Activated naive CD8-positive, alpha-beta T cell treated with anti-CD3 and anti-CD28 coated beads, Interleukin-2, amount 10 ng/mL, durations not matched to agents 7 days and 5 days (primary cell): Measurements from ENCODE around the gene KLHL25. TPM values are rescaled to one million over a fixed set of nuclear protein-coding genes. Genes with fewer than 3 reads are reported as not detected.
A peak's percentile ranks its signal among the peaks of the same experiment; 100 is the strongest.

Experiments used
- ATAC-seq: fragments of 150-1000 bp; cut with Tn5 transposase; one replicate; pipeline ENCODE4 v1.10.0; 2021; ENCODE audit warnings: low read depth, moderate library complexity
- POLR2A ChIA-PET: fragments of 350-600 bp; sonication (Branson Sonifier 250); formaldehyde crosslinking; loops from one replicate; lab custom pipeline; 2021; ENCODE audit warnings: antibody characterized with exemption; lab: Charles Lee
- DNase-seq: peaks from one replicate; pipeline ENCODE4 v3.0.0; 2021
- H3K27ac Mint-ChIP-seq: one replicate; pipeline ENCODE4 v1.8.0; 2022; ENCODE audit warnings: mild to moderate bottlenecking, mixed read lengths
- H3K27me3 Mint-ChIP-seq: one replicate; pipeline ENCODE4 v1.8.0; 2022; ENCODE audit warnings: mild to moderate bottlenecking, moderate library complexity, mixed read lengths
- H3K36me3 Mint-ChIP-seq: one replicate; pipeline ENCODE4 v1.8.0; 2021; ENCODE audit warnings: mild to moderate bottlenecking, mixed read lengths
- H3K4me1 Mint-ChIP-seq: one replicate; pipeline ENCODE4 v1.8.0; 2021; ENCODE audit warnings: mixed read lengths
- H3K4me3 Mint-ChIP-seq: one replicate; pipeline ENCODE4 v1.8.0; 2022; ENCODE audit warnings: mild to moderate bottlenecking, moderate library complexity, mixed read lengths
- H3K9me3 Mint-ChIP-seq: one replicate; pipeline ENCODE4 v1.8.0; 2021; ENCODE audit warnings: mixed read lengths
- total RNA-seq, 2 experiments: library from RNA; stranded (reverse); gene quantifications; one replicate each; pipeline ENCODE4 v1.2.3, GENCODE V29; 2021

KLHL25 gene
- total RNA-seq, 2 experiments from 2014 or later: 6.9 to 7.1 TPM

GRCh38 chr15:85766001-85766831 is 28.5 kb downstream of the KLHL25 start:
- peaks cover 2% of the 10 kb centered on the region for H3K36me3 Mint-ChIP-seq
- no peak overlapping the region for H3K4me3 Mint-ChIP-seq
- H3K27me3 Mint-ChIP-seq: no peaks in the 10 kb centered on the region
- H3K27ac Mint-ChIP-seq: no peak overlapping the region
- ATAC-seq (no peak), DNase-seq (no peak)
- peaks cover 1% of the 10 kb centered on the region for H3K4me1 Mint-ChIP-seq
- POLR2A ChIA-PET: no interaction called here
- H3K9me3 Mint-ChIP-seq: no peaks in the 10 kb centered on the region

GRCh38 chr15:85764649-85765277 is 30.0 kb downstream of the KLHL25 start:
- DNase-seq (no peak), ATAC-seq (no peak)
- Mint-ChIP-seq H3K27ac (no peak overlapping the region), H3K27me3 (no peaks in the 10 kb centered on the region), H3K36me3 (peaks cover 2% of the 10 kb centered on the region), H3K9me3 (no peaks in the 10 kb centered on the region), H3K4me3 (no peak overlapping the region), H3K4me1 (peaks cover 1% of the 10 kb centered on the region)
- POLR2A ChIA-PET: no interaction called here

DNA sequence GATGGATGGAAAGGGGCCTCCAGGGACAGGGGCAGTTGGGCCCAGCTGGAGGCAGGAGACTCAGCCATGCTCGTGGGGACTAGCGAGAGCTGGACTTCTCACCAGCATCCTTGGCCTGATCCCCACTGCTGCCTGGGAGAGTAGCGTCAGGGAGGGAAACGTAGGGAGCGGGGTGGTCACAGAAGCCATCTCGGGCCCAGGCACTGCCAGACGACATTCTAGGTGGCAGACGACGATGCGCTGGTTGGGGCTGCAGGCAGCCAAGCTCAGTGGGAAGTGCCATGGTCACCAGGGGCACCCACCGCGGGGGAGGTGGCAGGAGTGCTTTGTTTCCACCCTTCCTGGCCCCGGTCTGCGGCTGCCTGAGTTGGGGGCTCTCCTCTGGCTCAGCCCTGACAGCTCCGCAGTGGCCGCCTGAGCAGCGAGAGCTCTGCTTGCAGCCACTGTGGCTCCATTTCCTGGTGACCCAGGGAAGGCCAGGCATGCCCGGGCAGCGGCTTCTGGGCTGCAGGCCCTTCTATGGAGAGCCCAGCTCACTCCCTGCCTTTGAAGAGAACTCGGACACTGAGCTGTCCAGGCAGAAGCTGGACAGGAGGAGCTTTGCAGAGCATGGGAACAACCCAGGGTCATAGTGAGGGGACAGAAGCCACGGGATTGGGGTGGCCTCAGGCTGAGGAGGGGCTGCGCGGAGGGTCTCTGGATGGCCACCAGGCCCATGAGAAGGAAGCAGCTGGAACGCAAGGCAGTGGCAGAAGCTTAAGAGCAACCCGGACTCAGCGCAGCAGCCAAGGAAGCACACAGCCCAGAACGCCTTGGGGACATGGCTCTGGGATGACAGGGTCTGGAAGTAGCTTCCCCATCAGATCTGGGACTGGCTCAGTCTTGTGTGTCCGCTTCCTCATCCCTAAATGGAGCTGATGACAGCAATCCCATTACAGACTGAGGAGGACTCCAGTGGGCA is 30.8 kb downstream of the KLHL25 start:
- no peak overlapping the region for H3K4me3 Mint-ChIP-seq
- peak overlapping the region; percentile 58 for H3K27ac Mint-ChIP-seq
- no peak for ATAC-seq
- no peaks in the 10 kb centered on the region for H3K27me3 Mint-ChIP-seq
- POLR2A ChIA-PET: no interaction called here
- H3K4me1 Mint-ChIP-seq: peaks cover 1% of the 10 kb centered on the region
- peaks cover 2% of the 10 kb centered on the region for H3K36me3 Mint-ChIP-seq
- no peak for DNase-seq
- H3K9me3 Mint-ChIP-seq: no peaks in the 10 kb centered on the region

DNA sequence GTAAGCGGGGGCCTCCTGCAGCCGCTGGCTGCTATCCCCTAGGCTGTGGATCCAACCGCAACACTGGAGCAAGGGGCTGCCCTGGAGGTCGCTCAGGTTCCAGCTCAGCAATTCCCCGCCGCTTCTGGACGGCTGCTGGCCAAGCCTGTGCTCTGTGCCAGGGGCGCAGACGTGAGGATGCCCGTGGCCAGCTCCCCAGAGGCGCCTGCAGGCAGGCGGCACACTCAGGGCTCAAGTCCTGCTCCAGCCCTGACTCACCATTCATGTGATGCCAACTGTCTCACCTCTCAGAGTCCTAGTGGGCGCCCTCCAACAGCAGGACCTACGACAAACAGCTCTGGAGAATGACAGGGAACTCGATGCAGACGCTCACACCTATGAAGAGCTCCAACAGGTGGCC is 31.6 kb downstream of the KLHL25 start:
- Mint-ChIP-seq H3K4me1 (peaks cover 1% of the 10 kb centered on the region), H3K9me3 (no peaks in the 10 kb centered on the region), H3K36me3 (peaks cover 2% of the 10 kb centered on the region), H3K27me3 (no peaks in the 10 kb centered on the region), H3K4me3 (no peak overlapping the region), H3K27ac (peak overlapping the region; percentile 58)
- DNase-seq (no peak), ATAC-seq (no peak)
- POLR2A ChIA-PET: no interaction called here

DNA sequence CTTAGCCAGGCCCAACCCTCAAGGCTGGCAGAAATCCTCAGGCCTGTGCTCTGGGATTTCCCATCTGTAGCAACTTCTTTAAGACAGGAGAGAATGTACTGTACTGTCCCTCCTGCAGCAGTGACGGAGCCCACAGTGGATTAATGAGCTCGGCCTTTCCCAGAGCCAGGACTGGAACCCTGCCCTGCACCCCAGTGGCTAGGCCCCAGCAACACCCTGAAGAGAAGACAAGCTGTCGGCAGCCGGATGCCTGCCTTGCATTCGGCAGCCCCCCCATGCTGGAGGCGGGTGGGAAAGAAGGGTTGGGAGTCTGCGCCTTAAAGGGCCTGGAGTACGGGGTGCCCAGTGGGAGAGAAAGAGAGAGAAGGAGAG is 32.0 kb downstream of the KLHL25 start:
- peaks cover 4% of the 10 kb centered on the region for H3K36me3 Mint-ChIP-seq
- peaks cover 1% of the 10 kb centered on the region for H3K4me1 Mint-ChIP-seq
- no peak for DNase-seq
- POLR2A ChIA-PET: no interaction called here
- no peak overlapping the region for H3K27ac Mint-ChIP-seq
- ATAC-seq: no peak
- no peak overlapping the region for H3K4me3 Mint-ChIP-seq
- no peaks in the 10 kb centered on the region for H3K9me3 Mint-ChIP-seq
- H3K27me3 Mint-ChIP-seq: no peaks in the 10 kb centered on the region

- Mint-ChIP-seq H3K36me3 (peaks cover 4% of the 10 kb centered on the region), H3K4me3 (no peak overlapping the region), H3K9me3 (no peaks in the 10 kb centered on the region), H3K4me1 (peaks cover 1% of the 10 kb centered on the region), H3K27me3 (no peaks in the 10 kb centered on the region), H3K27ac (no peak overlapping the region)
- DNase-seq (no peak), ATAC-seq (no peak)
- POLR2A ChIA-PET: no interaction called here
These were observed 32.5 kb downstream of the KLHL25 start for GRCh38 chr15:85762039-85762755.

DNA sequence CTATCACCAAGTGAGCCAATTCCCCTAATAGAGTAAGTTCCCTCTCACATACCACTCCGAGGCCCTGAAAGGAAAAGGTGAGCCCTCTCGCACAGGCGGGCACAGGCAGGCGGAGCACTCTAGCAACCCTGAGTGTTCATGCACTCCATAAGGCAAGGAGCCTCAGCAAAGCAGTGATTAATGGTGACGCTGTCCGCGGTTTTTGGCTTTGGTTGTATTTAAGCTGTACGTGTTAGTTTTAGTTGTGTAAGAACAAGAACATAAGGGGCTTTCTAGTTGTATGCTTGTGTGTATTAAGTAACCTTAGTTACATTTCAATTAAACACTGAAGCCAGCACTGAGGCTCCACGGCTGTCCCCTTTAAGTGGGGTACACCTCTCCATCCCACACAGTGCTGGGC is 33.1 kb downstream of the KLHL25 start:
- Mint-ChIP-seq H3K9me3 (no peaks in the 10 kb centered on the region), H3K27me3 (no peaks in the 10 kb centered on the region), H3K27ac (no peak overlapping the region), H3K4me1 (peaks cover 1% of the 10 kb centered on the region), H3K36me3 (peaks cover 4% of the 10 kb centered on the region), H3K4me3 (no peak overlapping the region)
- DNase-seq (no peak), ATAC-seq (no peak)
- POLR2A ChIA-PET: no interaction called here

DNA sequence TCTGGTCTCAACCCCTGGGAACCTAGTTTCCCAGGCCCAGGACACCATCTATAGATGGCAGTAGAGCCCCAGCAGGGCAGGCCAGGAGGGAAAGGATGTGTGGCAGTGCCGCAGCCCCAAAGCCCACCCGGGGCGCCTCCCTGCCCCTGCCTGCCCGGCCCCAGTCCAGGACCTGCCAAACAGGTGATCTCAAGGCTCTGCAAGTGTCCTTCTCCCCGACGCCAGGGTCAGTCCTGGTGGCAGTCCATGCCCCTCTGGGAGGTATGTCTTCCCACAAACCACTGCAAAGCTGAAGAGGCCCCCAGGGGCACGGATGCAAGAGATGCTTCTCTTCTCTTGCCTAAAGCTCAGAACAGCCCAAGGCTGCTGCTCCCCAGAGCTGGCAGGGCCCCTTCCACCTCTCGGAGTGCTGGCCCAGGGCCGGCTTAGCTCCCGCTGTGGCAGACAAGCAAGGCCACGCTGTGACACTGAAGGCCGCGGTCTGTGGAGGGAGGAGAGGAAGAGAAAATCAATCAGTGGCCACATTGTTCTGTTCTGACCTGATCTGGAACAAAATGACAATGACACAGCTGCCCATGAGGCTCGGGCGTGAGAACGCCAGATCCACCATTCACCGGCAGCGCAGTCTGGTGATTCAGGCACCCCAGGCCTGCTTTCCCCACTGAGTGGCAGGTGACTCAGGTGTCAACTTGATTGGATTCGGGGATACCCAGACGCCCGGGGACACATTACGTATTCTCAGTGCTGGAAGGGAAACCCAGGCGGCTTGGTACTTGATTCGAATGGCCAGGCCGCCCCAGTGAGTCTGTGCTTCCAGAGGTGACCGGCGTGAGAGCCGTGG is 34.0 kb downstream of the KLHL25 start:
- H3K4me3 Mint-ChIP-seq: no peak overlapping the region
- POLR2A ChIA-PET: no interaction called here
- no peaks in the 10 kb centered on the region for H3K27me3 Mint-ChIP-seq
- ATAC-seq (no peak), DNase-seq (no peak)
- H3K4me1 Mint-ChIP-seq: peaks cover 1% of the 10 kb centered on the region
- no peak overlapping the region for H3K27ac Mint-ChIP-seq
- no peaks in the 10 kb centered on the region for H3K9me3 Mint-ChIP-seq
- peaks cover 4% of the 10 kb centered on the region for H3K36me3 Mint-ChIP-seq

- DNase-seq (no peak), ATAC-seq (no peak)
- POLR2A ChIA-PET: no interaction called here
- Mint-ChIP-seq H3K9me3 (no peaks in the 10 kb centered on the region), H3K27me3 (no peaks in the 10 kb centered on the region), H3K4me3 (no peak overlapping the region), H3K4me1 (peaks cover 1% of the 10 kb centered on the region), H3K27ac (no peak overlapping the region), H3K36me3 (peaks cover 4% of the 10 kb centered on the region)
These were observed 34.7 kb downstream of the KLHL25 start for GRCh38 chr15:85760049-85760448.

DNA sequence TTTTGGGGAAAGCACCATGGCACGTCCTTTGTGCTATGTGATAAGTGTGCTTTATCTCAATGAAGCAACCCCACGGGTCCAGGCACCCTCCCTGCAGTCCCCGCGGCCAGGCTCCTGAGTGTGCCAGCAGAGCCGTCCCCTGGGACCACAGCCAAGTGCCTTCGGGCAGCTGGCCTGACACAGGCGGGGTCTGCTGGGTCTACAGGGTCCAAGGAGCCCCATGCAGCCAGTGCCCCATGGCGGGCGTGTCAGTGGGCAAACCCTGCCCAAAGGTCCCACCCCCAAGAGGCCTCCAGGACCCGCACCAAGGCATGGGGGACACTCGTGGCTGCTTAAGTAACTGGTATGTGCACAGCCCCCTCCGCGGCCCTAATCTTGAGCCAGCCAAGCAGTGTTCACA is 35.3 kb downstream of the KLHL25 start:
- DNase-seq (no peak), ATAC-seq (no peak)
- H3K27me3 Mint-ChIP-seq: no peaks in the 10 kb centered on the region
- POLR2A ChIA-PET: no interaction called here
- H3K36me3 Mint-ChIP-seq: peaks cover 4% of the 10 kb centered on the region
- peaks cover 1% of the 10 kb centered on the region for H3K4me1 Mint-ChIP-seq
- H3K4me3 Mint-ChIP-seq: no peak overlapping the region
- no peaks in the 10 kb centered on the region for H3K9me3 Mint-ChIP-seq
- H3K27ac Mint-ChIP-seq: no peak overlapping the region

- no peak overlapping the region for H3K27ac Mint-ChIP-seq
- H3K4me1 Mint-ChIP-seq: peaks cover 1% of the 10 kb centered on the region
- POLR2A ChIA-PET: no interaction called here
- no peak overlapping the region for H3K4me3 Mint-ChIP-seq
- H3K36me3 Mint-ChIP-seq: peaks cover 4% of the 10 kb centered on the region
- no peak for ATAC-seq
- DNase-seq: no peak
- no peaks in the 10 kb centered on the region for H3K27me3 Mint-ChIP-seq
- H3K9me3 Mint-ChIP-seq: no peaks in the 10 kb centered on the region
These were observed 36.1 kb downstream of the KLHL25 start for GRCh38 chr15:85758655-85758978.

DNA sequence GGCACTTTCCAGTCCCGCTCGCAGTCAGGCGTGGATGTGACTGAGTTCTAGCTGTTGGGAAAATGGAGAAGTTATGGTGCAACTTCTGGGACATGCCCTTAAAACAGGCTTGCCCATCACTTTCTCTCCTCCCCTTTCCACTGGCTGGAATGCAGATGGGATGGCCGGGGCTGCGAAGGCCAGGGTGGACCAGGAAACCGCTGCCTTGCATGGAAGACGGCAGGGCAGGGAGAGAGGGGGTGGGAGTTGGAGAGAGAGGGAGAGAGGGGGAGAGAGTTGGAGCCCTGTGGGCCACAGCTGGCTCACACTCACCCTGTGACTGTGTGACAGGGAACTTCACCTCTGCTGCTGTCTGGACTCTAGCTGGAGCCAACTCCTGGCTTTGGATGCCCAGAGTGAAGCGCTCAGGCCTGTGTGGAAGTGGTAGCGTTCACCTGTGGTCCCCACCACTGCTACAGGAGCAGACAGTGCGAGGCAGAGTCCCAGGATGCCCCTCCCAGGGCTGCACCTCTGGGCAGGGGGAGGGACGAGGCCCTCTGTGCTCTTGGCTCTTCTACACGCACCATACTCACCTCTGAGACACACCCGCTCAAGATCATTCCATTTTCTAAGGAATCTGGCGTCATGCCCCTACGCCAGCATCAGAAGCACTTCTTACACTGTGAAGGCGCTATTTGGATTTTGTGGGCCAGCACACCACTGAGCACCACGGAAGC is 36.6 kb downstream of the KLHL25 start:
- DNase-seq: no peak
- H3K27me3 Mint-ChIP-seq: no peaks in the 10 kb centered on the region
- no peaks in the 10 kb centered on the region for H3K4me1 Mint-ChIP-seq
- POLR2A ChIA-PET: no interaction called here
- H3K36me3 Mint-ChIP-seq: peaks cover 5% of the 10 kb centered on the region
- ATAC-seq: no peak
- no peaks in the 10 kb centered on the region for H3K9me3 Mint-ChIP-seq
- no peak overlapping the region for H3K4me3 Mint-ChIP-seq
- H3K27ac Mint-ChIP-seq: no peak overlapping the region
